Panc1 (cell line): ENCODE results near the gene SSH2.

ENCODE experiments used
- CTCF ChIP-seq: fragments of 450-650 bp; IDR thresholded peaks from 2 replicates; pipeline ENCODE4 v1.5.1; 2017; ENCODE audit warnings: mild to moderate bottlenecking
- POLR2AphosphoS5 ChIP-seq: IDR thresholded peaks from 2 replicates; pipeline ENCODE4 v1.6.1; 2012; ENCODE audit warnings: mild to moderate bottlenecking, low read depth, low read length, moderate library complexity
- REST ChIP-seq, 2 experiments: IDR thresholded peaks; 2 replicates each; pipeline ENCODE4 v1.6.1; 2011 to 2012; ENCODE audit warnings: low read depth in 2 of 2, control low read depth in 1 of 2, low read length in 1 of 2, mild to moderate bottlenecking in 1 of 2, moderate library complexity in 1 of 2; ENCODE audit not compliant: insufficient read depth in 1 of 2
- SIN3A ChIP-seq: IDR thresholded peaks from 2 replicates; pipeline ENCODE4 v1.6.1; 2012; ENCODE audit warnings: low read depth, mild to moderate bottlenecking, low read length, moderate library complexity, borderline replicate concordance; ENCODE audit not compliant: insufficient read depth
- TCF7L2 ChIP-seq: IDR thresholded peaks from 2 replicates; pipeline ENCODE4 v1.6.1; 2011; ENCODE audit warnings: mild to moderate bottlenecking, low read depth, low read length, inconsistent platforms

DNA sequence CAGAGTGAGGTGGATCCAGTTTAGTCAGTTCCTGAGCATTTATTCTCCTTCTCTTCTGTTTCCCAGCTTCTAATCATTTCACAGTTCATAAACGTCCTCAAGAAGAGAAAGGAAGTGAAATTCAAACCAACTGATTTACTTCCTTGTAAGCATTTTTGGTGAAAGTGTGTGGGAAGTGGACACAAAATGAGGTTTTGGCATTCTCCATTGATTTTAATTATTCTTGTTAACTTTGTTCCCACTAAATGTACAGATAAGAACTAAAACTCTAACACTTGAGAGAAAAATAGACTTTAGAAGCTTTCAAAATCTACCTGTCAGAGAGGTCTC, 264.6 kb downstream of the SSH2 start:
- TF ChIP-seq CTCF (no peak), REST (IDR thresholded peaks at IDR 0.05; ENCODE audit: insufficient read depth in 1 of 2, low read depth in 2 of 2, low read length in 1 of 2) (no peak), SIN3A (no peak), POLR2AphosphoS5 (no peak), TCF7L2 (no peak)
